Kidney (tissue), 14 donors: ENCODE data around the gene PBX3. TPM values are rescaled to one million over a fixed set of nuclear protein-coding genes. Genes with fewer than 3 reads are reported as not detected.

Experiments
- DNase-seq, 5 donors: peaks; one replicate each; pipeline ENCODE4 v3.0.0-alpha.2; 2013 to 2020
- FAIRE-seq: peaks from 2 replicates; lab custom pipeline; 2012; peaks lifted over from hg19 to GRCh38; lab: Jason Lieb, UNC
- H3K27ac ChIP-seq, 2 donors: one replicate each; pipeline ENCODE4 v1.7.0; 2013; ENCODE audit warnings: low read depth in 2 of 2, low read length in 2 of 2, inconsistent platforms in 1 of 2
- H3K27me3 ChIP-seq: one replicate; pipeline ENCODE4 v1.7.1; 2013; ENCODE audit warnings: low read length, inconsistent platforms; ENCODE audit not compliant: control insufficient read depth, insufficient read depth
- H3K36me3 ChIP-seq, 3 donors: one replicate each; pipeline versions ENCODE4 v1.7.0 to v1.7.1; 2013; ENCODE audit warnings: low read length in 3 of 3, control low read depth in 1 of 3, inconsistent platforms in 1 of 3; ENCODE audit not compliant: insufficient read depth in 3 of 3, control insufficient read depth in 2 of 3
- H3K4me1 ChIP-seq, 3 donors: one replicate each; pipeline versions ENCODE4 v1.7.0 to v1.7.1; 2013; ENCODE audit warnings: low read length in 3 of 3, inconsistent platforms in 1 of 3, low read depth in 1 of 3; ENCODE audit not compliant: control insufficient read depth in 2 of 3, insufficient read depth in 2 of 3
- H3K4me3 ChIP-seq, 3 donors: one replicate each; pipeline versions ENCODE4 v1.7.0 to v1.8.1; 2013; ENCODE audit warnings: low read length in 3 of 3, control low read depth in 1 of 3, inconsistent platforms in 1 of 3
- H3K9ac ChIP-seq, 3 donors: one replicate each; pipeline versions ENCODE4 v1.7.0 to v1.7.1; 2013; ENCODE audit warnings: low read length in 3 of 3, control low read depth in 1 of 3, inconsistent platforms in 1 of 3
- H3K9me3 ChIP-seq, 3 donors: one replicate each; pipeline versions ENCODE4 v1.7.0 to v1.7.1; 2013; ENCODE audit warnings: low read length in 3 of 3, control low read depth in 1 of 3, inconsistent platforms in 1 of 3; ENCODE audit not compliant: control insufficient read depth in 2 of 3, insufficient read depth in 1 of 3
- CTCF ChIP-seq: IDR thresholded peaks from 3 replicates; pipeline ENCODE4 v1.5.1; 2012; ENCODE audit warnings: mild to moderate bottlenecking, moderate library complexity, borderline replicate concordance; ENCODE audit not compliant: insufficient read depth; ENCODE audit errors: extremely low read depth
- intact Hi-C: fragments of 100-400 bp; cut with DNase I; formaldehyde crosslinking; loops from one replicate; pipeline ENCODE4 v1.11.1; 2022
- polyA plus RNA-seq: library from polyadenylated mRNA; stranded (reverse); fragments of 350-450 nt; fragmentation: Illumina TruSeq; extraction: RNeasy Lipid Tissue Mini Kit (QIAGEN cat#74804); gene quantifications from one replicate; pipeline ENCODE4 v1.2.3, GENCODE V29; 2014; ENCODE audit warnings: low read depth, low replicate concordance; ENCODE audit not compliant: insufficient read depth
- total RNA-seq: library from RNA; stranded (reverse); fragmentation: NEBNext Ultra II Directional; extraction: Animal tissue kit (Norgen Biotek cat#: 25700); gene quantifications from one replicate; pipeline ENCODE4 v1.2.1, GENCODE V29; 2021
- donor health status: control.
- donor health status: control.
- donor health status: control.
- donor health status: control.
- donor health status: control.
- donor health status: DM: yes; HTN: yes; CAD: no.
- donor health status: Normal renal cell carcinoma (clear cell type).

The PBX3 gene
- total and polyA plus RNA-seq, 2 donors from 2014 or later = 10.2 to 23.6 TPM

GRCh38 chr9:125966959-125967711 lies 220.0 kb downstream of the PBX3 start:
- Histone ChIP-seq H3K36me3 (no peaks in the 10 kb centered on the region), H3K27me3 (no peaks in the 10 kb centered on the region), H3K9ac (no peak overlapping the region), H3K4me3 (no peak overlapping the region), H3K27ac (no peak overlapping the region), H3K4me1 (no peaks in the 10 kb centered on the region), H3K9me3 (no peaks in the 10 kb centered on the region)
- DNase-seq (no peak), FAIRE-seq (no peak)
- TF ChIP-seq CTCF = no peak
- intact Hi-C loops = no loop called here

- Histone ChIP-seq H3K27ac (no peak overlapping the region), H3K4me3 (no peak overlapping the region), H3K36me3 (no peaks in the 10 kb centered on the region), H3K27me3 (no peaks in the 10 kb centered on the region), H3K4me1 (no peaks in the 10 kb centered on the region), H3K9me3 (no peaks in the 10 kb centered on the region), H3K9ac (no peak overlapping the region)
- no peak for FAIRE-seq
- no peak for TF ChIP-seq CTCF
- intact Hi-C loops = no loop called here
- no peak for DNase-seq
These were observed 221.7 kb downstream of the PBX3 start for GRCh38 chr9:125968714-125969374.

GRCh38 chr9:125969462-125969861 lies 222.3 kb downstream of the PBX3 start:
- no peaks in the 10 kb centered on the region for H3K27me3 ChIP-seq
- FAIRE-seq (no peak), DNase-seq (no peak)
- TF ChIP-seq CTCF = no peak
- intact Hi-C loops = no loop called here
- no peak overlapping the region for H3K27ac ChIP-seq
- no peak overlapping the region for H3K4me3 ChIP-seq
- H3K9me3 ChIP-seq = no peaks in the 10 kb centered on the region
- no peaks in the 10 kb centered on the region for H3K4me1 ChIP-seq
- no peaks in the 10 kb centered on the region for H3K36me3 ChIP-seq
- H3K9ac ChIP-seq = no peak overlapping the region
